Measurements from ENCODE around the gene FGL2.
A peak's percentile ranks its signal among the peaks of the same experiment; 100 is the strongest.
"Not testable (repeated sequence)": the region's sequence is repeated elsewhere in the genome, so short reads cannot be mapped to it uniquely, and the experiment has no call there.

Gene FGL2, protein sequence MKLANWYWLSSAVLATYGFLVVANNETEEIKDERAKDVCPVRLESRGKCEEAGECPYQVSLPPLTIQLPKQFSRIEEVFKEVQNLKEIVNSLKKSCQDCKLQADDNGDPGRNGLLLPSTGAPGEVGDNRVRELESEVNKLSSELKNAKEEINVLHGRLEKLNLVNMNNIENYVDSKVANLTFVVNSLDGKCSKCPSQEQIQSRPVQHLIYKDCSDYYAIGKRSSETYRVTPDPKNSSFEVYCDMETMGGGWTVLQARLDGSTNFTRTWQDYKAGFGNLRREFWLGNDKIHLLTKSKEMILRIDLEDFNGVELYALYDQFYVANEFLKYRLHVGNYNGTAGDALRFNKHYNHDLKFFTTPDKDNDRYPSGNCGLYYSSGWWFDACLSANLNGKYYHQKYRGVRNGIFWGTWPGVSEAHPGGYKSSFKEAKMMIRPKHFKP

DNA sequence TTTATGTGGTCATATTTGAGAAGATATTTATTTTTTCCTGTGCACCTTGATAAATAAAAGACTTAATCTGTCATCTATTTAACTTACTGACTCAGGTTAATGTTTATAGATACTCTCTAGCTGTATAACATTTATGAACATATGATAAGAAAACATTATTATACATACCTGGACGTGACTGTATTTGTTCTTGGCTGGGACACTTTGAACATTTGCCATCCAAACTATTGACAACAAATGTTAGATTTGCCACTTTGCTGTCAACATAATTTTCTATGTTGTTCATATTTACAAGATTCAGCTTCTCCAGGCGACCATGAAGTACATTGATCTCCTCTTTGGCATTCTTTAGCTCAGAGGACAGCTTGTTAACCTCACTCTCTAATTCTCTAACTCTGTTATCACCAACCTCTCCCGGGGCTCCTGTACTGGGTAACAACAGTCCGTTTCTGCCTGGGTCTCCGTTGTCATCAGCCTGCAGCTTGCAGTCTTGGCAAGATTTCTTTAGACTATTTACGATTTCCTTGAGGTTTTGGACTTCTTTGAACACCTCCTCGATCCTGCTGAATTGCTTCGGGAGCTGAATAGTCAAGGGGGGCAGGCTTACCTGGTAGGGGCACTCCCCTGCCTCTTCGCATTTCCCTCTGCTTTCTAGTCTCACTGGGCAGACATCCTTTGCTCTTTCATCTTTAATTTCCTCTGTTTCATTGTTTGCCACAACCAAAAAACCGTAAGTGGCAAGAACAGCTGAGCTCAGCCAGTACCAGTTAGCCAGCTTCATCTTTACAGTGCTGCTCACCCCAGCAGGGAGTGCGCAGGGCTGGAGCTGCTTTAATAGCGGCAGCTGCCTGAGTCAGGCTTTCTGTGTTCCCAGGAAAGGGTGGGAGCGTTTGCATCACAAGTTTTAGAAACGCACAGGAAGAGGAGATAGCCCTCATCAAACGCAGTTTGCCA is at the start of gene FGL2:
Gene FGL2, minus strand, starts transcription at position 807 of the 954 bp plus-strand sequence. Its CDS starts 26 bp downstream, at position 781.
- DNase-seq (ENCODE audit: low read depth in 2 of 3, low spot score in 1 of 3) = peak in 1 of 3 donors; percentile 9

DNA sequence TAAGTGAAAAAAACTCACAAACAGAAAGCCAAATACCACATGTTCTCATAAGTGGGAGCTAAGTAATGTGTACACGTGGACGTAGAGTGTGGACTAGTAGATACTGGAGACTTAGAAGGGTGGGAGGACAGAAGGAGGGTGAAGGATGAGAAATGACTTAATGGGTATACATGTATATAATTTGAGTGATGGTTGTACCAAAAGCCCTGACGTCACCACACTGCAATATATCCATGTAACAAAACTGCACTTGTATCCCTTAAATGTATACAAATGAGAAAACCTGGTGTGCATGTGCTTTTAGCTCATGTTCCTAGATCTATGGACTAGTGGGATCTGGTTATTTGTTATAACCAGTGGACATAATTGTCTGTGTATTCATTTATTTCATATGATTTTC is 48.5 kb upstream of the FGL2 start:
- no peak for DNase-seq (ENCODE audit: low read depth in 2 of 3, low spot score in 1 of 3)

DNA sequence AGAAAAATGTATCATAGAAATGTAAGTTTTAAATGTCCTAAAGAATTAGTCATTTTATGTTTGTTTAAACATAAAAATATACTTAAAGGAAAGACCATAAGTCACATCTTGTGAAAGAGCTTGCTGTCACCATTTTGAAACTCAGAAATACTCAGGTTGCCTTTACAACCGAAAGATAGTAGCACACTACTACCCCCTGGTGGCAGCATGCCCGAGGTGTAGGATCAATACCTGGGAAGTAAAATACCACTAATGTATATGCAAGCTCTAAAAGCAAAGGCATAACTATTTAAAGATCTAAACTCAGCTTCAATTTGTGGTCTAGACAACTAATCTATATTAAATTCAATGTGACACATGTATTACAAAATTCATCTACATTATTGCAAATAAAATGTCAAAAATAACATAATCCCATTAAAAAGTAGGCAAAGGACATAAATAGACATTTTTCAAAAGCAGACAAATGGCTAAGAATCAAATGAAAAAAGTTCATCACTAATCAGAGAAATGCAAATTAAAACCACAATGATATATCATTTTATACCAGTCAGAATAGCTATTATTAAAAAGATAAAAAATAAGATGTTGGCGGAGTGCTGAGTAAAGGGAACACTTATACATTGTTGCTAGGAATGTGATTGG is 47.7 kb upstream of the FGL2 start:
- DNase-seq (ENCODE audit: low read depth in 2 of 3, low spot score in 1 of 3) = peak; percentile 78 to 95 (median 85)

DNA sequence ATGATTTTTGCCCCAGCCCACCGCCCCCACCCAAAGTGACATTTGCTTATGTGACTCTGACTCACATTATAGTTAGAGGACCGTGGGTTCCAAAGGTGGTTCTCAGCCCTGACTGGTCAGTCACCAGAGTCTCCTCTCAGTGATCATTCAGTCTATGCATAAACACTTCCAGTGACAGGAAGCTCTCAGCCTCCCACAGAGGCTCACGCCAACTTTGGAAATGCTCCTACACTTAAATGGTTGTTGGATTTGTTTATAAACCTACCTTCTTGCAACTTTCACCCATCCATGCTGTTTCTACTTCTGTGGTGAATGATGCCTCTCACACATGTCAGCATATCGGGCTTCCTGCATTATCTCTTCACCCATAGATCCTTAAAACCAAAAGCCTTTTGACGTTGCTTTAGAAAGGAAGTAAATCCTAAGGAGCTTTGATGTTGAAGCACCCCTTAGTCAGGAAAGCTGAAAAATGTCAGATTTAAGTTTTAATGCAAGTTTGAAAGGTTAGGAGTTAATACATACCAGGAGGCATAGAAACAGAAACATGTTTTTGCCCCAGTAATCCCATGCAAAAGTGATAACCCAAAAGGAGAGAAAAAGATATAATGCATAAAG is 46.5 kb upstream of the FGL2 start:
- no peak for DNase-seq (ENCODE audit: low read depth in 2 of 3, low spot score in 1 of 3)

DNA sequence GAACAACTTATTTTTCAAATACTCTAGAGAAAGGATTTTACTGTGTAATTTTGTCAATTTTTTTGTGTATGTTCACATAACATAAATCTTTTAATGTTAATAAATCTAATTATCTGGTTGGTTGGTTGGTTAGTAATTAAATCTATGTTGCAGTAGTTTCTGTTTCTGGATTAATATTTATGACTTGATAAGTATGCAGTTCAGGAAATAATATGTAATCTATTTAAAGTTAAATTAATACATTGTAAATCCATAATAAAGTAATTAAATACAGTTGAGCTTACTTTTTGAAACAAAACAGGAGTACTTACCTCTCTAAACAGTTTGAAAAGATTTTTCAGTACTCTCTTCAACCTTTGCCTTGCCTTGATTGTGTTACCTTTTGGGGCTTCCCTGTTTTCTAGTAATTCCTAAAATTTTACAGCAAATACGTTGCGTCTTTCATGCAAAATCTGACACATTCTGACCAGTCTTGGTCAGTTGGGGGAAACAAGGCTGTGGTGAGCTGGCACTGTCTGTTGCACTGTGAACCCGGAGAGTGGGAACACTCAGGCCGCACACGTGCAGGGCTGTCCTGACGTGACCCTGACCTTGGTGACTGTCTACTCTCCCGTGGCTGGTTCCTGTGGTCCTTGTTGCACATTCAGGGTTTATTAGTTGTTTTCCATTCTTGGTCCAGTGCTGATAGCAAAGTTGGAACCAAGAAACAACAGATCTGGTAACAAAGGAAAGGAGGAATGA is 45.6 kb upstream of the FGL2 start:
- DNase-seq (ENCODE audit: low read depth in 2 of 3, low spot score in 1 of 3) = no peak

DNA sequence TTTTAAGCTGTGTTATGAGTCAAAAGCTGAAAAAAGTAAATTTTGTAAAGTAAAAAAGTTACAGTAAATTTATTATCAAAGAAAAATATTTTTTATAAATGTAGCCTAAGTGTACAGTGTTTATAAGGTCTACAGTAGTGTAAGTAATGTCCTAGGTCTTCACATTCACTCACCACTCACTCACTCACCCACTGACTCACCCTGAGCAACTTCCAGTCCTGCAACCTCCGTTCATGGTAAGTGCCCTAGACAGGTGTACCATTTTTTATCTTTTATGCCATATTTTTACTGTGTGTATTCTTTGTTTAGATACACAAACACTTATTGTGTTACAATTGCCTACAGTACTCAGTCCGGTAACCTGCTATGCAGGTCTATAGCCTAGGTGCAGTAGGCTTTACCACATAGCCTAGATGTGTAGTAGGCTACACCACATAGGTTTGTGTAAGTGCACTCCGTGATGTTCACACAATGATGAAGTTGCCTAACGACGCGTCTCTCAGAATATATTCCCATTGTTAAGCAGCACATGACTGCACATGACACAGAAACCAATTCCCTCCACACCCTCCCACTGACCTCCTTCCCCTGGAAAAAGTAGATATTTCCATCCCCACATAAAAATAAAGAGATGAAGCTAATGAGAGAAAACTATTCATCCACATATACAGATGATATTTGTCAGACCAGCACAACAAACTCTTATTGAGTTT is 44.8 kb upstream of the FGL2 start:
- no peak for DNase-seq (ENCODE audit: low read depth in 2 of 3, low spot score in 1 of 3)

DNA sequence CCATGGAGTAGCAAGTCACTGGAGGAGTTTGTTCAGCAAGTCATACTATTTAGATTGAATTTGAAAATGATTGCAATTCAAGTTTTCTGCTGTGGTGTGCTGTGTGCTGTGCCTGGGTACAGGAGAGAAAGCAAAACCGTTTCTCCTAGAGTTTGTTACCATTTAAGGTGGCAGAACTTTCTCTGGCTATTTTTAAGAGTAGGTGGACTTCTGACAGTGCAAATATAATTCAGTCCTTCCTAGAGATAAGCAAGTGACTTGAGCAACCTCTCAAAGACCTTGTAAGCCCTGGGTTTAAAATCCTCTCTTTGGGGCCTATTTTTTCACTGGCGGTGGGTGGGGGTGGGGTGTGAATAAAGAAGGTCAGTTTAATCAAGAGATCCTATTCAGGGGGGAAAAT is 42.9 kb upstream of the FGL2 start:
- no peak for DNase-seq (ENCODE audit: low read depth in 2 of 3, low spot score in 1 of 3)

DNA sequence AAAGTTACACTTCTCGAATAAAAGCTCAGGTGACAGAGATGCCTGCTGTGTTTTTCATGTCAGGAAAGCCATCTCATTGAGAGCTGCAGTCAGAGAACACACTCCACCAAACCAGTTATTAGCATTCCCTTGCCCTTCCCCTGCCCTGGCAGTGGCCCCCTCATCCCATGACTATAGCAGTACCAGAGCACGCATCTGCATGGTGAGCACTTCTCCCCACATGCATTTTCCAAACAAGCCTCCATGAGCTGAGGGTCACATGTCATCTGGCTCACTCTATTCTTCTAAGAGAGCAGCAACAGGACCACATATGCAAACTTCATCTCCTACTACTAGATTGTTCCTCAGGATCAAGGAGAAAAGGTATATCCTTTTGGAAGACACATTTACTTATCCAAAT is 42.4 kb upstream of the FGL2 start:
- DNase-seq (ENCODE audit: low read depth in 2 of 3, low spot score in 1 of 3) = no peak

DNA sequence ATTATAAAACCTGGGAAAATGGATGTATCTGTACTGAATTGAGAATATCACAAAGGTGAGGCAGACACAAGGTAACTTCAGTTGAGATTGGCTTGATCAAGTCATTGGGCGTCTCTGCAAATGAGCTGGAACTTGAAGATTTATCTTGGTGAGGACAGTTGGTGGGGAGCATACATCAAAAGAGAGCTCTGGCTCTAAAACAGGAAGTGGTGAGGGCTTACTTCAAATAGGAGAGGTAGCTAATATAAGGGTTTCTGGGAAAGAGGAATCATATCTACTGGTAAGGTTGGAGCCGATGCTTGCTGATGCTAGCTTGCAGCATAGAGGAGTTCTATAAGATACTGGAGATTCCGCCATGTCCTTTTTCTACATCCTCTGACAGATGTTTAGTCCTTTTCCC is 39.9 kb upstream of the FGL2 start:
- no peak for DNase-seq (ENCODE audit: low read depth in 2 of 3, low spot score in 1 of 3)

DNA sequence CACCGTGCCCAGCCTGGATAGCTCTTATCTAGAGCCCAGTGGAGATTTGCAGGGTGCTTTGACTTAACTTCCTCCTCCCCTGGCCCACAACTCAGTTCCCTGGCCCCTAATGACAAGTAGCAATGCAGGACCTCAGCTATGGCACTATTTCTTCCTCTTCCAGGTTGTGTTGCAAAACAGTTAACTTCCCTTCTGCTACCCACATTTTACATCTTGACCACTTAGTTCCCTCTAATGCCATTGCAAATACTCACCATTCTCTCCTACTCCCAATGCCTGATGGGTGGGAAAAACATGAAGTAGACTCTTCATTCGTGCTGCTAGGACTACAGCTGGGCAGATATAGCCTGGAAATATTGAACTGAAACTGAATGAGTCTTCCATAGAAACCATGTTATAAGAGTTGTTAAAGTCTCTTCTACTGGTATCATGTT is 39.1 kb upstream of the FGL2 start:
- DNase-seq (ENCODE audit: low read depth in 2 of 3, low spot score in 1 of 3) = no peak

DNA sequence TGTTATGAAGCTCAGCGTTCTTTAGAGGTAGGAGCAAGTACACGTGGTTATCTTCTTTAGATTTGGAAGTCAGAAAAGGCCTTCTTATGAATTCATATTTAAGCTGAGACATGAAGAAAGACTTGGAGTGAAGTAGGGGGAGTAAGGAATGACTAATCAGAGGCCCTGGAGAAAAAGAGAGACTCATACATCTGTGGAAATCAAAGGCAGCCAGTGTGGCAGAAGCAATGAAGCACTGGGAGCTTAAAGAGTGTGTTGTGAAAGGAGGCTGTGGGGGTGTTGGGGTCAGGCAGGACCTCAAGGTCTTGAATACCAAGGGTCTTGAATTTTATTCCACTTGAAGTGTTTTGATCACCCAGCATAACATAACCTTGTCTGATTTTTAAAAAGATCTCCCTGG is 35.7 kb upstream of the FGL2 start:
- no peak for DNase-seq (ENCODE audit: low read depth in 2 of 3, low spot score in 1 of 3)

DNA sequence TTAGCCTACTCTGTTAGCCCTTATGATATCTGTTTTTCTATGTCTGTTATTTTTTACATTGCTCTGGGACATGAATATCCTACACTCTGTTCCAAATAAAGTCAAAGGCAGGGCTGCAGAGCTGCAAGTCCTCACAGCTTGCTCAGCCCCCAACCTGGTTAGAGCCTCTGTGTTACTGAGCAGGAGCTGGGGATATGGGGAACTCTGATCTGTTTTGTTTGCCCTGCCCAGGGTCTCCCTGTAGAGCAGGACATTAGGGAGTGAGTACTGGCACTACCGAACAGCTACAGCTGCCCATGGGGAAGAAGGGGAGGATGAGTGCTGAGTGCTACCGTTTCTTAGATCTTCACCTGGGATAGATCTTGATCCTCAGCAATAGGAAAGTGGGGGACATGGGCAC is 32.8 kb upstream of the FGL2 start:
- DNase-seq (ENCODE audit: low read depth in 2 of 3, low spot score in 1 of 3) = no peak

DNA sequence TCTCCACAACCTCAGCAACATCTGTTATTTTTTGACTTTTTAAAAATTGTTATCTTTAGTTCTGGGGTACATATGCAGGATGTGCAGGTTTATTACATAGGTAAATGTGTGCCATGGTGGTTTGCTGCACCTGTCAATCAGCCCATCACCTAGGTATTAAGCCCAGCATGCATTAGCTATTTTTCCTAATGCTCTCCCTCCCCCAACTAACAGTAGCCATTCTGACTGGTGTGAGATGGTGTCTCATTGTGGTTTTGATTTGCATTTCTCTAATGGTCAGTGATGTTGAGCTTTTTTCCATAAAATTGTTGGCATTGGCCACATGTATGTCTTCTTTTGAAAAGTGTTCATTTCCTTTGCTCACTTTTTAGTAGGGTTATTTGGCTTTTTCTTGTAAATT is 29.2 kb upstream of the FGL2 start:
- not testable (repeated sequence) for DNase-seq (ENCODE audit: low read depth in 2 of 3, low spot score in 1 of 3)

DNA sequence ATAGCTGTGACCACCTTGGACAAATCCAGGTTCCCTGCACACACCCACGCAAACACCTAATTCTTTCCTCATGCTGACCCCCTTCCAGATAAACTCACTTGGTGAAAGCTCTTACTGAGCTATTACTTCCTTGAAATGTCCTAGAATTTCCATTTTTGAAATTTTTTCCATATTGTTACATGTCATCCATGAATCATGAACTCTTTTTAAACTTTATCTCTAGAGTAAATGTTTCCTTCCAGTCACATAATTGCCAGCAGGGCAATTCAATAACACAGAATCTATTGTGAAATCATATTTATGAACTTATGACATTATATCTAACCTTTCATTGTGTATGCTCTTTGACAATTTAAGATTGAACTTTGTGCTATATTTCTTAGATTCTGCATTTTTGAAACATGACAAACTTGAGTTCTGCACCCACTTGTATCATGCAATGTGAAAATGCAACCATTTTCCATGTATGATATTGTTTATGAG is 26.8 kb upstream of the FGL2 start:
- DNase-seq (ENCODE audit: low read depth in 2 of 3, low spot score in 1 of 3) = no peak

DNA sequence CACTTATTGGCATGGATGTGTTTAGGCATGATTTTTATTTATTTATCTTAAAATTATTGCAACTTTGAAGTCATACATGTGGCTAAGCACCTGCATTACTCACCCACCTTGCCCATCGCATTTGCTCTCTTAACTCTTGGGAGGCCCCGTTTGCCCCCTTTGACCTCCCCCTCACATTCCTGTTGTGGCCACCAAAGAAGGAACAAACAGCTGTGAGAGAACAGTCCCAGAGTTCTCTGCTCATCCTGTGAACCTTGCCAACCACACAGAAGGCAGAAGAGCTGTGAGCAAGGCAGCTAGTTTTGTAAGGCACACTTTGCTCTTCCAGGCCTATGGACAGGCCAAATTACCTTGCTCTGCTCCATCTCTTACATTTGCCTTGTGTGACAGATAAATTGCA is 23.6 kb upstream of the FGL2 start:
- DNase-seq (ENCODE audit: low read depth in 2 of 3, low spot score in 1 of 3) = no peak

DNA sequence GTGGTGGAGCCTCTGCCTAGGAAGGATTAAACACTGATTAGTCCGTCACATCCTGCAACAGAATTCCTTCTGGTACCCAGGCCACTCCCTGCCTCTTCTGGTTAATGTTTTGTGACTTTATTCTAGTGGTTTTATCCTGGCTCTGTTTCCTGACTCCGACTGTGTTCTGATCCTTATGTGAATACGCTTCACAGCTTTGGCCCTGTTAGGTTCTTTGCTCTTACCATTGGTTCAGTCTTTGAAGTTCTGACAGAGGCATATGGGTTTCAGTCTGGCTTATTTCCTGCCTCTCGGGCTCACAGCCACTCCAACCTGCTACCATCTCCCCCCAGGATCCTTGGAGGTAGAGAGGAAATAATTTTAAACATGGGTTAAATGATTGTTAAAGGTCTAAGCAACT is 23.2 kb upstream of the FGL2 start:
- DNase-seq (ENCODE audit: low read depth in 2 of 3, low spot score in 1 of 3) = no peak

DNA sequence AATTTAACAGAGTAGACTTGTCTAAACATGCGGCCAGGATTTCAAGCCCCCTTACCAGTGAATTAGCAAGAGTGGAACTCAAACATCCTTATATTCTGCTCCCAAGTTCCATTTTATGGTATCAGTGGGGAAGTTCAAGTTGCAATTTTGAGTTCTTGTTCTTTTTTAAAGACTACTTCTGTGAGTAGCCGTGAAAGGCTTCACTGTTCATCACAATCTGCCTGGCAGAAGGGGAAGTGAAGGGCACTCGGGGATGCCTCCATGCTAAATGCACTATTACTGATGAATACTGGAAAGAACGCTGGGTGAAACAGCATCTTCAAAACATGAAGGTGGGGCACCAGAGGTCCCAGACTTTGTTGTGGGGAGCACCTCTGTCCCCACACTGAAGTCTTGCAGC is 22.4 kb upstream of the FGL2 start:
- no peak for DNase-seq (ENCODE audit: low read depth in 2 of 3, low spot score in 1 of 3)

DNA sequence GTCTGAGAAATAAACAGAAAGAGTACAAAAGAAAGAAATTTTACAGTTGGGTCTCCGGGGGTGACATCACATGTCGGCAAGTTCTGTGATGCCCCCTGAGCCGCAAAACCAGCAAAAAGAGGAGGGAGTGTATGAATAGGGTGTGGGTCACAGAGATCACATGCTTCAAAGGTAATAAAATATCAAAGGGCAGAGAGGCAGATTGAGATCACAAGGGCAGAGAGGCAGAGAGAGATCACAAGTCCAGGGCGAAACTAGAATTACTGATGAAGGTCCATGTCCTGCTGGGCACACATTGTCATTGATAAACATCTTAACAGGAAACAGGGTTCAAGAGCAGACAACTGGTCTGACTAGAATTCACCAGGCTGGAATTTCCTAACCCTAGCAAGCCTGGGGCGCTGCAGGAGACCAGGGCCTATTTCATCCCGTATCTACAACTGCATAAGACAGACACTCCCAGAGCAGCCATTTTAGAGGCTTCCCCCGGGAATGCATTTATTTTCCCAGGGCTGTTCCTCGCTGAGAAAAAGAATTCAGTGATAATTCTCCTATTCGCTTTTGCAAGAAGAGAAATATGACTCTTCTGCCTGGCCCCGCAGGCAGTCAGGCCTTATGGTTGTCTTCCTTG is 20.2 kb upstream of the FGL2 start:
- DNase-seq (ENCODE audit: low read depth in 2 of 3, low spot score in 1 of 3) = not testable (repeated sequence)

Measured in stimulated activated CD4-positive, alpha-beta T cell treated with anti-CD3 and anti-CD28 coated beads, Interleukin-12 subunit alpha, Interleukin-12 subunit beta, amount 100 ng/mL, for 48 hours (primary cell).